HG02678 (cell line): ENCODE measurements around the gene CBFA2T3.

Experiments used
- ATAC-seq: cut with Tn5 transposase; IDR thresholded peaks from one replicate; pipeline ENCODE4 v1.9.1; 2021; ENCODE audit warnings: mild to moderate bottlenecking, moderate library complexity; ENCODE audit not compliant: unreplicated experiment

Gene CBFA2T3

DNA sequence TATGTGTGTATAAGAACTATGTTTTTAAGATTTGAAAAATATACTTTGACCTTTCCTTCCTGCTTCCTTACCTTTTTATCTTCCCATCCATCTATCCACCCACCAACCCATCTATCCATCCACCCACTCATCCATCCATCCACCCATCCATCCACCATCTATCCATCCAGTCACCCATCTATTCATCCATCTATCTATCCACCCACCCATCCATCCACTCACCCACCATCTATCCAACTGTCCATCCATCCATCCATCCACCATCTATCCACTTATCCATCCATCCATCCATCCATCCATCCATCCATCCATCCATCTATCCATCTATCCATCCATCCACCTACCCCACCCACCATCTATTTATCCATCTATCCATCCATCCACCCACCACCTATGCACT, 12.4 kb downstream of the CBFA2T3 start:
- no peak for ATAC-seq

- no peak for ATAC-seq
Observed at GRCh38 chr16:88963583-88963982, 13.4 kb downstream of the CBFA2T3 start.

DNA sequence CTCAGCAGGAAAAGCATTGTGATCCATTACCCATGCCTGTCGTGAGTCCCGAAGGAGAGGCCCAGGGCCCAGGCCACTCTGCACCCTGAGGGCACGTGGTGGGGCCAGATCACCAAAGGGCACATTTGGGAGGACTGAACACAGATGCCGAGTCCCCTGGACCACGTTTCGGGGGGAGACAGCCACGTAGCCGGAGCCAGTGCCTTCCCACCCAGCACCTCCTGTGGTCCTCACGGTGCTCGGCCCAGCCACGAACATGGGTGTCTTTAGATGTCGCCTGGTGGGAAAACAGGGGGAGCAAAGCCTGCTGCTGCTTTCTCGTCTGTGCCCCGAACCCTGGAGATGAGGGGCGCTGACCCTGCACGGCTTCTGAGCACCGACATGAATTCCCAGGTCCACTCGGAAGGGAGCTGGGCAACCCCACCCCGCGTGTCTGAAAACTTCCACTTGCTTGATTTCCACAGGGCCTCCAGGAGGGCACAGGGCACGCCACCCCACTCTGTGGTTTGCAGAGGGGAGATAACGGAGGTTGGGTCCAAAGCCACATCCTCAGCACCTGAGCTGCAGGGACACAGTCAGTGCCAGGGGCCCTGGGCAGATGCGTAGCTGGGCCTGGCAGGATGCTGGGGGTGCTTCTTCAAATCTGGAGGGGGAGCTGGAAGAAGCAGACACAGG, 14.4 kb downstream of the CBFA2T3 start:
- ATAC-seq, result no peak

- no peak for ATAC-seq
Observed at GRCh38 chr16:88961011-88961410, 16.0 kb downstream of the CBFA2T3 start.

GRCh38 chr16:88960516-88960915, 16.5 kb downstream of the CBFA2T3 start:
- no peak for ATAC-seq

DNA sequence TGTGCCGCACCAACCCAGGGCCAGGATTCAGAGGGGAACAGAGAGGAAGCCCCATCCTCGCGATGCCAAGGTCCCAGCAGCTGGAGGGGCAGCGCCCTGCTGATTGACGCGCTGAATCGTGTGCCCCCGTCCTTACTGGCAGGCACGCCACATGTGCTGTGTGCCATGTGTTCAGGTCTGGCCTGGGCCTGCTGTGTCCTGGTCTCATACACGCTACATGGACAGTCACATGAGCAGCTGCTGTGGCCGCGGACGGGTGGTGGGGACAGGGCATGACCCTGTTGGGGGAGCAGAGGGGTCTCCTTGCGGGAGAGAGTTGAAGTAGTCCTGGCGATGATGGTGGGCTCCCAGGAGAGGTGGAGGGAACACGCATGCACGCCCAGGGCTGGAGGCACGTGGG, 18.0 kb downstream of the CBFA2T3 start:
- ATAC-seq, result no peak

DNA sequence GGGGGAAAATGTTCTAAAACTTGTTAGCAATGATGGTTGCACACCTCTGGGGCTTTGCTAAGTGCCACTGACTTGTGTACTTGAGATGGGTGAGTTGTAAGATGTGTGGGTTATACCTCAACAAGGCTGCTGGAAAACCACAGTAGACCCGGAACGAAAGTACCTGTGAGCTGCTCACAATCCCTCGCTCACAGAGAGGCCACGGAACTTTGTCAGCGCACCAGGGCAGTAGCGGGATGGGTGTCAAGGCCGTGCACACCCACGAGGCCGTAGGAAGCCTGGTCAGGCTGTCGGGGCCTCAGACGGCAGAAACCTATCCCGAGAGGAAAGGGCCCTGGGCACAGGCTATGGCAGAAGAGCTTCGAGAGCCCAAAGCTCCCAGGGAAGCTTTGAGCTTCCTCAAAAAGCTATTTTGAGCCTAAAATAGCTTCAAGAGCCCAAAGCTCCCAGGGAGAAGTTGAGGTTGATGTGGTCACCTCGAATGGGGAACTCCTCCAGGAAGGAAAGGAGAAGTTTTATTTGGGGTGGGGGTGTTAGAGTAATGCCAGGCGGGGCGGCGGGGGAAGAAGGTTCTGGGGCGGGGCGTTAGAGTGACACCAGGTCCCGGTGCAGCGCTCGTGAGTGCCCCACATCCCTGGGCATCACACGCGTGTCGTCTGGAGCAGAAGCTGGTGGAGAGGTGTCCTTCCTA, 19.0 kb downstream of the CBFA2T3 start:
- ATAC-seq, result no peak

GRCh38 chr16:88957433-88957767, 19.6 kb downstream of the CBFA2T3 start:
- no peak for ATAC-seq

DNA sequence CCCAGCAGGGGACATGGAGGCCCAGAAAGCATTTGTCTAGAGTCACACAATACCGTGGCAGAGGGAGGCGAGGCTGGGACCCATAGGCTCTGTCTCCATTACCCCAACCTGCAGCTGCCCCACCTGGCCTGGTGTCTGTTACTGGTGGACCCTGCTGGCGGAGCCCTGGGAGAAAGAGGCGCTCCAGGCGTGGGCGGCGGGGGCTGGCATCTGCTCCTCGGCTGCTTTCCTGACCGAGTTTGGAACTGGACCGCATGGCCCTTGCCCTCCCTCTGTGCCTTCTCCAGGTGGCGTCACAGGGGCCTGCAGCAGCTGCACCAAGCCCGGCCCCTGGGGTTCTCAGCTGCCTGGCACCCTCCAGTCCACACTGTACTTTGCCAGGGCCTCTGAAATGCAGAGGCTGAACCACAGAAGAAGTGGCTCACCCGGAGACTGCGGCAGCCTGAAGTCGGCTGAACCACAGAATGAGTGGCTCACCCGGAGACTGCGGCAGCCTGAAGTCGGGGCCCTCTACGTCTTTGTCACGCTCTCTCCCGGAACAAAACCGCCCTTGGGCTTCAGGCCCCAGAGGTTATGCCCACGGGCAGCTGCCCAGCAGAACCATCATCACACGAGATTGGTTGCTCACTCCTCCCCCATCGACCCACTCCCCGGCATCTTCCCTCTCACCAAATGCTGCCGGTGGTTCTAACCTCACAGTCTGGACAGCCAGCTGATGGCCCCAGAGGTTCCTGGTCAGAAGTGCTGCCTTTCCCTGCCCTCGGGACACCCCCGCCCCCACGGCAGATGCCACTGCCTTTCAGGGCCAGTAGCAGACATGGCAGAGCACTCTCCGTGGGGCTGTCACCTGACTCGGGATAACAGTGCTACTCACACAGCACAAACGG, 20.2 kb downstream of the CBFA2T3 start:
- ATAC-seq, result no peak

DNA sequence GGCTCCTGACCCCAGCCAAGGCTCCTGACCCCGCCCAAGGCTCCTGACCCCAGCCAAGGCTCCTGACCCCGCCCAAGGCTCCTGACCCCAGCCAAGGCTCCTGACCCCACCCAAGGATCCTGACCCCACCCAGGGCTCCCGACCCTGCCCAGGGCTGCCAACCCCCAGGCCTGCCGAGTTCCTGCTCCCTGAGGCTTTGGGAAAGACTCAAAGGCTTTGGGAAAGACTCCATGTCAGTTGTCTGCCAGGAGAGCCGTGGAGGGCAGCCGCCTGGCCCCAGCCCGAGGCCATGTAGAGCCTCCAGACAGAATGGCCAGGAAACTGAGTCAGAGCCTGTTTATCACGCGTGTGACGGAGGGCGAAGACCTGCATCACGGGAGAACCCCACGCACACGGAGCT, 21.1 kb downstream of the CBFA2T3 start:
- ATAC-seq, result no peak

DNA sequence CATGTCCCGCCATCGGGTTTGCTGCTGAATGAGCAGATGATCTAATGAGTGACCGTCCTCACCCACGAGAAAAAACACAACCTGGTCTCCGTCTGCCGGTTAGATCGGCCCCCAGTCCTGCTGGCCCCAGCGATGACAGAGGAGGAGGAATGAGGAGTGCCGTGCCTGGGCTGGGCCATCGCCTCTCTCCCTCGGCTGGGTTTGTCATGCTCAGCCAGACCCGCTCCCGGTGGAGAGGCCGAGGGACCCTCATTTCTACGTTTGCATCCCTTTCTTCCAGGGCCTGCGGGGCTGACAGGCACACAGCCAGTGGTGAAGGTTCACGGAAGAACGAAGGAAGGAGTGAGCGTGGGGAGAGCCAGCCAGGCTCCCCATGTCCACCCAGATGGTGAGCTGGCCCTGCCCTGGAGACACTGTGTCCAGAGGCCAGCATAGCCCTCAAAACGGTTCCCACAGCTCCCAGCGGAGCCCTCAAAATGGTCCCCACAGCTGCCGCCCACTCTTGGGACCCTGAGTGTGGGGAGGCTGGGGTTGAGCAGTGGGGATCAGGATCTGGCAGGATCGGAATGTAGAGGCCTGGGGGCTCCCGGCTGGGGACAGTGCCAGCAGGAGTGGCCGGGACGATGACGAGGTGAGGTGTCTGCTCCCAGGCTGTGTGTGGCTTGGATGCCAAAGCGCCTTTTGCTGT, 23.9 kb downstream of the CBFA2T3 start:
- ATAC-seq, result no peak

DNA sequence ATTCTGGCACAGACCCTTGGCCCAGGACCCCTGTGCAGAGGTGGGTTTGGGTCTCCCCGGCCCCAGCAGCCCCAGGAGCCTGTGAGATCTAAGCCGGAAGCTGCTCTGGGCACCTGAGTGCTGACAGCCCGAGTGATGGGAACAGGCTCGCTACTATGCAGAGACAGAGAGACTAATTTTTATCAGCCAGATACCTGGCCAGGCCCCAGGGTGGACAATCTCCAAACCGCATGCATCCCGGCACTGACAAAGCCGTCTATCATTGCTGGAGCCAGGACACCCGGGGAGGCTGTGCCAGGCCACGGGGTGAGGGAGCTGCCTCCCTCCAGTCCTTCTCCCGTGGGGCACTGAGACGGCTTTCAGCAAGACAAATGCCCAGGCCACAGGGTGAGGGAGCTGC, 25.0 kb downstream of the CBFA2T3 start:
- ATAC-seq, result no peak

GRCh38 chr16:88951501-88951900, 25.5 kb downstream of the CBFA2T3 start:
- no peak for ATAC-seq

- no peak for ATAC-seq
Observed at GRCh38 chr16:88948781-88949490, 28.1 kb downstream of the CBFA2T3 start.

DNA sequence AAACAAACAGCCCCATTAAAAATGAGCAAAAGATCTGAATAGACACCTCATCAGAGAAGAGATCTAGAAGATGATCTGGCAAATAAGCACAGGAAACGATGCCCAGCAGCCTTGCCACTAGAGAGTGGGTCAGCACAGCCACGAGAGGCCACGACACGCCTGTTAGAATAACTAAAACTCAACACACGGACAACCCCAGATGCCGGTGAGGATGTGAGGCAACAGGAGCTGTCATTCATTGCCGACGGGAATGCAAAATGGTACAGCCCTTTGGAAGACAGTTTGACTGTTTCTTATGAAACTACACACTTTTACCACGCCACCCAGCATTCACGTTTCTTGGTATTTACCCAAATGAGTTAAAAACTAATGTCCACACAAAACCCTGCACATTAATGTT, 31.5 kb downstream of the CBFA2T3 start:
- no peak for ATAC-seq

DNA sequence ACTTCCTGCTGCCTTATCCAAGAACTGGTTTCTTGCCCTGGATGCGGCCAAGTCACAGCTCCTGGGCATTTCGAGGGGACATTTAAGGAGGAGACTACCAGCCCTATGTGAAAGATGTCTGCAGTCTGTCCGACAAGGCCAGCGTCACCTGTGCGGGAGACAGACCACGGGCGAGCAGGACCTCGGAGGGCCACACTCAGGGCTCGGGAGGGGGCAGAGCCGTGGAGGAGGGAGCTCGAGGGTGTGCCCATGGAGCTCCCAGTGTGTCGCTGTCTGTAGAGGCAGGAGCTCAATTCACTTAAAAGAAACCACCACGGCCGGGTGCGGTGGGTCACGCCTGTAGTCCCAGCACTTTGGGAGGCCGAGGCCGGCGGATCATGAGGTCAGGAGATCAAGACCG, 33.3 kb downstream of the CBFA2T3 start:
- ATAC-seq, result no peak

DNA sequence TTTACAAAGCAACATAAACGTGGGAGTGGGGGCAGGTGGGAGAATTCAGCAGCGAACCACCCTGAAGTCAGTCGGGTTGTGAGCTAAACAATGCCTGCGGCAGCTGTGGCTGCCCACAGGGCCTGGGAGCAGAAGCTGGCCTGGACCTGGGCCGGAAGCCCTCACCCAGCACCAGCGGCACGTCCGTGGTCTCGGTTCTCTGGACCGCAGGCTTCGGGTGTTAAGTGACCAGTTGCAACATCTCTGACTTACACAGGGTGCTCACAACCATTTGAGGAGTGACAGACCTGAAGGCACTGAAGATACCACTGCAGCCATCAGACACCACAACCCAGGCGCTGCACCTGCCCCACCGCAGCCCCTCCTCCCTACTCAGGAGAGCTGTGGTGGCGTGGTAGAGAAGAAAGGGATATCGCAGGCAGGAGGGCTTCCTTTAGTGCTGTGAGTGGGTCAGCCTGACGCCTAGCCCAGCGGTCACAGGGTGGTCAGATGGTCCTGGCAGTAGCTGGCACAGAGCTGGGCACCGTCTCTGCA, 33.8 kb downstream of the CBFA2T3 start:
- no peak for ATAC-seq

GRCh38 chr16:88941913-88942909, 34.8 kb downstream of the CBFA2T3 start:
- peak; percentile 55 for ATAC-seq
